Natural killer cell (primary cell): ENCODE results near the gene GANC. TPM values are rescaled to one million over a fixed set of nuclear protein-coding genes. Genes with fewer than 3 reads are reported as not detected.

ENCODE experiments used
- ATAC-seq, 3 donors: fragments of 150-1000 bp in 2 of 3; fragments of 200-7000 bp in 1 of 3; cut with Tn5 transposase; 1 replicate in 1 of 3; 2 replicates in 2 of 3; pipeline ENCODE4 v1.10.0; 2021; ENCODE audit warnings: mild to moderate bottlenecking in 2 of 3, moderate library complexity in 2 of 3
- DNase-seq, 2 donors: peaks; one replicate each; pipeline versions ENCODE4 v3.0.0 to v3.0.0-alpha.2; 2013 to 2021; ENCODE audit warnings: mixed read lengths in 1 of 2
- H3K27ac ChIP-seq: one replicate; pipeline ENCODE4 v1.5.1; 2013; ENCODE audit warnings: mild to moderate bottlenecking, low read length
- H3K27me3 ChIP-seq: one replicate; pipeline ENCODE4 v1.6.1; 2013; ENCODE audit warnings: low read length; ENCODE audit not compliant: control insufficient read depth, insufficient read depth
- H3K36me3 ChIP-seq: one replicate; pipeline ENCODE4 v1.6.1; 2013; ENCODE audit warnings: low read length; ENCODE audit not compliant: control insufficient read depth, insufficient read depth
- H3K4me1 ChIP-seq: one replicate; pipeline ENCODE4 v1.6.1; 2013; ENCODE audit warnings: low read length; ENCODE audit not compliant: control insufficient read depth, insufficient read depth
- H3K4me3 ChIP-seq: one replicate; pipeline ENCODE4 v1.5.1; 2013; ENCODE audit warnings: low read length
- H3K9me3 ChIP-seq: one replicate; pipeline ENCODE4 v1.6.1; 2013; ENCODE audit warnings: low read length; ENCODE audit not compliant: control insufficient read depth, insufficient read depth
- H3K27ac Mint-ChIP-seq, 2 donors: one replicate each; pipeline ENCODE4 v1.8.0; 2022; ENCODE audit warnings: mild to moderate bottlenecking in 2 of 2, mixed read lengths in 2 of 2, moderate library complexity in 1 of 2
- H3K27me3 Mint-ChIP-seq, 2 donors: one replicate each; pipeline ENCODE4 v1.8.0; 2022; ENCODE audit warnings: low read depth in 2 of 2, mixed read lengths in 2 of 2
- H3K36me3 Mint-ChIP-seq: one replicate; pipeline ENCODE4 v1.8.0; 2022; ENCODE audit warnings: mixed read lengths
- H3K4me1 Mint-ChIP-seq, 2 donors: one replicate each; pipeline ENCODE4 v1.8.0; 2022; ENCODE audit warnings: mixed read lengths in 2 of 2
- H3K4me3 Mint-ChIP-seq: one replicate; pipeline ENCODE4 v1.8.0; 2022; ENCODE audit warnings: mild to moderate bottlenecking, moderate library complexity, mixed read lengths
- H3K9me3 Mint-ChIP-seq, 2 donors: one replicate each; pipeline ENCODE4 v1.8.0; 2022; ENCODE audit warnings: mixed read lengths in 2 of 2
- WGBS: methylation state at CpG from one replicate; pipeline ENCODE4 v1.1.7; 2013; ENCODE audit warnings: missing lambda C conversion rate; ENCODE audit not compliant: insufficient coverage; 5-methylcytosine and 5-hydroxymethylcytosine counted together
- intact Hi-C: fragments of 100-400 bp; cut with micrococcal nuclease; formaldehyde crosslinking; loops from one replicate; pipeline ENCODE4 v1.14.2; 2022
- total RNA-seq, 4 donors: library from RNA; stranded (reverse); fragments of 120-200 nt in 1 of 4; gene quantifications; one replicate each; pipeline versions ENCODE4 v1.2.3 to v1.2.4, GENCODE V29; 2013 to 2022
- TF ChIP-seq, protein P1 (sequence below): fragments of 200-600 bp; IDR thresholded peaks from one replicate; pipeline ENCODE4 v1.8.0; 2022; ENCODE audit warnings: antibody characterized with exemption

The GANC gene
- total RNA-seq, 3 donors from 2014 or later (not counting 1 experiment from before 2014, with no cell fraction given): 23.5 to 31.3 (median 24.3) TPM

DNA sequence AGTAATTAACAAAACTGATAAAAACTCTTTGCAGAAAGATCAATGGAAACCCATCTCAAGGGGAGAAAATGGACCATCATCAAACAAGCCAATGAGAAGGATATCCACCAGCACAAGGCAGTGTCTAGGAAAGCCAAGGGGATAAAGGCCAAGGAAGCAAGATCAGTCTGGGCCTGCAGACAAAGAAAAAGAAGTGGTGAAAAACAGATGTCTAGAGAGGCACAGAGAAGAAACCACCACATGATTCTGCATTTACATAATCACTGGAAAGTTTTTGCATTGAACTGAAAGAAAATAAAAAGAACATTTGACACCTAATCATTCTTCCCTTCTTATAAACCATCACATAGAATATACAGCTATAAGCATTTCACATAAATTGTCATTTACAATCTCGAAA, 41.9 kb upstream of the GANC start:
- no peaks in the 10 kb centered on the region for H3K36me3 Mint-ChIP-seq
- 100% methylated on average over 1 of the region's 1 CpG for WGBS
- TF ChIP-seq, protein P1, sequence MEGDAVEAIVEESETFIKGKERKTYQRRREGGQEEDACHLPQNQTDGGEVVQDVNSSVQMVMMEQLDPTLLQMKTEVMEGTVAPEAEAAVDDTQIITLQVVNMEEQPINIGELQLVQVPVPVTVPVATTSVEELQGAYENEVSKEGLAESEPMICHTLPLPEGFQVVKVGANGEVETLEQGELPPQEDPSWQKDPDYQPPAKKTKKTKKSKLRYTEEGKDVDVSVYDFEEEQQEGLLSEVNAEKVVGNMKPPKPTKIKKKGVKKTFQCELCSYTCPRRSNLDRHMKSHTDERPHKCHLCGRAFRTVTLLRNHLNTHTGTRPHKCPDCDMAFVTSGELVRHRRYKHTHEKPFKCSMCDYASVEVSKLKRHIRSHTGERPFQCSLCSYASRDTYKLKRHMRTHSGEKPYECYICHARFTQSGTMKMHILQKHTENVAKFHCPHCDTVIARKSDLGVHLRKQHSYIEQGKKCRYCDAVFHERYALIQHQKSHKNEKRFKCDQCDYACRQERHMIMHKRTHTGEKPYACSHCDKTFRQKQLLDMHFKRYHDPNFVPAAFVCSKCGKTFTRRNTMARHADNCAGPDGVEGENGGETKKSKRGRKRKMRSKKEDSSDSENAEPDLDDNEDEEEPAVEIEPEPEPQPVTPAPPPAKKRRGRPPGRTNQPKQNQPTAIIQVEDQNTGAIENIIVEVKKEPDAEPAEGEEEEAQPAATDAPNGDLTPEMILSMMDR: no peak

DNA sequence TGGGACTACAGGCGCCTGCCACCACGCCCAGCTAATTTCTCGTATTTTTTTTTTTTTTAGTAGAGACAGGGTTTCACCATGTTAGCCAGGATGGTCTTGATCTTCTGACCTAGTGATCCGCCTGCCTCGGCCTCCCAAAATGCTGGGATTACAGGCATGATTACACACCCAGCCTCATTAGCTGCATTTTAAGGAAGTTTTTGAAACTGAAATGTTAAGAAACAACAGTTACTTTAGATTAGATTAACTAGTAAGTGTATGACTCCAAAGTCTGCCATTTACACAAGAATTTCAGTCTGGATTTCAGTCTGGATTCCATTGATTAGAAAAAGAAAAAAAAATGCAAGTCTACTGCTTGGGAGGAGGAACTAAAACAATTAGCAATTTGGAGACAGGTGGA, 40.4 kb upstream of the GANC start:
- H3K27ac Mint-ChIP-seq: no peak overlapping the region
- ATAC-seq (no peak), DNase-seq (no peak)
- 75% methylated on average over 4 of the region's 5 CpGs for WGBS
- Histone ChIP-seq H3K36me3 (peaks cover 75% of the 10 kb centered on the region), H3K27ac (no peak overlapping the region), H3K4me1 (no peaks in the 10 kb centered on the region), H3K9me3 (no peaks in the 10 kb centered on the region), H3K27me3 (no peaks in the 10 kb centered on the region), H3K4me3 (no peak overlapping the region)
- H3K36me3 Mint-ChIP-seq: peaks cover 12% of the 10 kb centered on the region
- no peaks in the 10 kb centered on the region for H3K4me1 Mint-ChIP-seq
- TF ChIP-seq, protein P1: no peak
- H3K27me3 Mint-ChIP-seq: no peaks in the 10 kb centered on the region
- intact Hi-C loops: no loop called here
- H3K9me3 Mint-ChIP-seq: no peaks in the 10 kb centered on the region
- no peak overlapping the region for H3K4me3 Mint-ChIP-seq

More for the DNA sequence above, 41.9 kb upstream of the GANC start:
- Mint-ChIP-seq H3K27me3 (no peaks in the 10 kb centered on the region), H3K4me1 (no peaks in the 10 kb centered on the region), H3K9me3 (no peaks in the 10 kb centered on the region), H3K4me3 (no peak overlapping the region), H3K27ac (no peak overlapping the region)
- no peaks in the 10 kb centered on the region for H3K4me1 ChIP-seq
- peaks cover 75% of the 10 kb centered on the region for H3K36me3 ChIP-seq
- H3K27me3 ChIP-seq: no peaks in the 10 kb centered on the region
- H3K27ac ChIP-seq: no peak overlapping the region
- no peak for ATAC-seq
- no peaks in the 10 kb centered on the region for H3K9me3 ChIP-seq
- DNase-seq: no peak
- intact Hi-C loops: no loop called here
- no peak overlapping the region for H3K4me3 ChIP-seq

DNA sequence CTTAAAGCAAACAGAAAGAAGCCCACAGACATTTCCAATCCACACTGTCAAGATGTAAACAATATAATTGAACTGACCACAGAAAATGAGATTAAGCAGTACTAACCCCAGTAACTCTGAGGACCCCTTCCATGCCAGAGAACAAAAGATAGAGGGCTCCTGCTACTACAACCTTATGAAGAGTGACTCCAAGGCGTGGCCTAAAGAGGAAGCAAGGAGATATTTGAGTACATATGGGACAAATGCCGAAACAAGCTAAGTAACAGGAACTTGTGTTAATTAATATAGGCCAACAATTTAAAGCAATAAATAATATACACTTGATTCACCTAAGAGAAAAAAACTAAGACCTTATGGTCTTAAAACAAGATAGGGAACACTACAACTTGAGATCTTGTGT, 39.9 kb upstream of the GANC start:
- no peak overlapping the region for H3K27ac Mint-ChIP-seq
- no peaks in the 10 kb centered on the region for H3K9me3 Mint-ChIP-seq
- Histone ChIP-seq H3K36me3 (peaks cover 77% of the 10 kb centered on the region), H3K27me3 (no peaks in the 10 kb centered on the region), H3K9me3 (no peaks in the 10 kb centered on the region), H3K27ac (no peak overlapping the region), H3K4me1 (no peaks in the 10 kb centered on the region), H3K4me3 (no peak overlapping the region)
- H3K27me3 Mint-ChIP-seq: no peaks in the 10 kb centered on the region
- H3K4me3 Mint-ChIP-seq: no peak overlapping the region
- DNase-seq (no peak), ATAC-seq (no peak)
- TF ChIP-seq, protein P1: no peak
- peaks cover 12% of the 10 kb centered on the region for H3K36me3 Mint-ChIP-seq
- H3K4me1 Mint-ChIP-seq: no peaks in the 10 kb centered on the region
- intact Hi-C loops: no loop called here
- 90% methylated on average over 2 of the region's 2 CpGs for WGBS

DNA sequence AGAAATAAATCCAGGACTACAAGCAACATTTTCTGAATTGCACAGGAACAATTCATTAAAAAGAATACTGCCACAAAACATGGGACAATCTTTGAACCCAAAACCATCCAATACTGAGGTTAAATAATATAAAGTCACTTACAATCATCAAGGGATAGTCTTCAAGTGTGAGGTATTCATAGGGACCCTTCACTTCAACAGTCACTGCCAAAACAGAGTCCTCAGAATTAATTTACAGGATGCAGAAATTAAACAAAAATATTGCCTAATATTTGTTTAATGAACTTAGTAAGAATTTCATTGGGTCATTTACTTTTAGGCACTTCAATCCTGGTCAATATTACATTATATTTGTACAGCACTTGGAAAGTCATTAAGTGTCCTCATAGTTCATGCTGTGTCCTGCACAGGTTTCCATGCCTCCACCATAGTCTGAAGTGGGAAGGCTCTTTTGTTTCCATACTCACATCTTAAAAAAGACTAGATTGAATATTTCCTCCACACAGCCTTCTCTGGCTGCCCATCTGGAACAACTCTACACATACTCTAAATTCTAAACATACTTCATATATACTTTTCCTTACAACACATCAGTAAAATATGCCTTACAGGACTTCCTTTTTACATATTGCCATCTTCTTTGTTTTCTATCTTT, 33.3 kb upstream of the GANC start:
- intact Hi-C loops: no loop called here
- Histone ChIP-seq H3K4me1 (no peaks in the 10 kb centered on the region), H3K9me3 (no peaks in the 10 kb centered on the region), H3K36me3 (peaks cover 52% of the 10 kb centered on the region), H3K4me3 (no peak overlapping the region), H3K27ac (no peak overlapping the region), H3K27me3 (no peaks in the 10 kb centered on the region)
- no peak overlapping the region for H3K4me3 Mint-ChIP-seq
- peak overlapping the region; percentile 2 to 49 for H3K27ac Mint-ChIP-seq
- peaks cover 12% of the 10 kb centered on the region for H3K36me3 Mint-ChIP-seq
- DNase-seq: no peak
- no peaks in the 10 kb centered on the region for H3K27me3 Mint-ChIP-seq
- H3K9me3 Mint-ChIP-seq: no peaks in the 10 kb centered on the region
- TF ChIP-seq, protein P1: no peak
- ATAC-seq: no peak
- peaks cover 6 to 16% of the 10 kb centered on the region in 2 donors for H3K4me1 Mint-ChIP-seq
